ENCODE results near the gene ADAMTS7. TPM values are rescaled to one million over a fixed set of nuclear protein-coding genes. Genes with fewer than 3 reads are reported as not detected.

The ADAMTS7 gene
- total RNA-seq, 1 experiment from 2014 or later = 23.1 TPM

GRCh38 chr15:78718837-78719236 is 92.4 kb downstream of the ADAMTS7 start:
- no peak for DNase-seq
- H3K27ac Mint-ChIP-seq = no peak overlapping the region
- no peak overlapping the region for H4K8ac ChIP-seq (replicated peaks; ENCODE audit: insufficient read length, low read depth, low read length)

More at GRCh38 chr15:78718837-78719236, 92.4 kb downstream of the ADAMTS7 start:
- H3K4me3 Mint-ChIP-seq = no peak overlapping the region
- Histone ChIP-seq H3K79me2 (ENCODE audit: insufficient read depth, low read length) (no peaks in the 10 kb centered on the region), H3T11ph (ENCODE audit: low read length) (no peak overlapping the region), H3K18ac (ENCODE audit: insufficient read length, low read depth, low read length) (no peak overlapping the region), H3K4me2 (ENCODE audit: insufficient read depth, insufficient read length, low read length) (no peak overlapping the region), H3K4ac (ENCODE audit: low read depth, low read length) (no peak overlapping the region), H3K56ac (ENCODE audit: insufficient read length, low read depth, low read length) (no peak overlapping the region), H3K79me1 (ENCODE audit: insufficient read depth, low read depth, low read length, poor library complexity, severe bottlenecking) (no peaks in the 10 kb centered on the region), H4K91ac (ENCODE audit: insufficient read length, low read depth, low read length) (no peak overlapping the region), H3K9ac (ENCODE audit: extremely low read depth, insufficient read length, low read length) (no peak overlapping the region), H3K23me2 (ENCODE audit: insufficient read length, low read depth, low read length, poor library complexity, severe bottlenecking) (no peaks in the 10 kb centered on the region), H3K9me3 (ENCODE audit: control insufficient read depth, low read depth, low read length) (no peaks in the 10 kb centered on the region), H2AFZ (ENCODE audit: low read length) (no peak overlapping the region), H4K5ac (ENCODE audit: insufficient read length, low read depth, low read length) (no peak overlapping the region), H2BK5ac (ENCODE audit: insufficient read length, low read length) (no peak overlapping the region), H3K4me1 (ENCODE audit: insufficient read depth, low read length) (no peaks in the 10 kb centered on the region), H2BK120ac (ENCODE audit: low read depth, low read length, poor library complexity, severe bottlenecking) (no peak overlapping the region), H2BK20ac (ENCODE audit: low read depth, low read length, poor library complexity, severe bottlenecking) (no peak overlapping the region), H2AK5ac (ENCODE audit: insufficient read length, low read length) (no peak overlapping the region), H3K14ac (ENCODE audit: insufficient read depth, low read length) (no peak overlapping the region), H2BK15ac (ENCODE audit: low read depth, low read length) (no peak overlapping the region), H4K20me1 (ENCODE audit: control insufficient read depth, insufficient read depth, insufficient read length) (no peaks in the 10 kb centered on the region), H3K23ac (ENCODE audit: insufficient read length, low read depth, low read length) (no peak overlapping the region), H3K27ac (ENCODE audit: insufficient read length, low read depth, low read length) (no peak overlapping the region), H3K27me3 (ENCODE audit: insufficient read depth, low read length) (no peaks in the 10 kb centered on the region), H2BK12ac (ENCODE audit: insufficient read length, low read depth, low read length) (no peak overlapping the region)
- peaks cover 22 to 25% of the 10 kb centered on the region in 2 experiments for H3K9me3 Mint-ChIP-seq
- peaks cover 9 to 24% (median 11%) of the 10 kb centered on the region in 3 experiments for H3K36me3 Mint-ChIP-seq (ENCODE audit: insufficient read depth in 1 of 3, low read depth in 3 of 3)
- TF ChIP-seq CTCF (conservative IDR thresholded peaks at IDR 0.05) = no peak
- H3K27me3 Mint-ChIP-seq (ENCODE audit: low read depth) = peaks cover 8% of the 10 kb centered on the region; the same call in 1 of the 2 replicates
- WGBS (ENCODE audit: extremely low coverage, insufficient read length, low lambda C conversion rate) = no CpG with 5 or more reads among the region's 2 CpGs
- no peaks in the 10 kb centered on the region for H3K4me1 Mint-ChIP-seq
